Measurements from ENCODE around the gene ATXN7L1. TPM values are rescaled to one million over a fixed set of nuclear protein-coding genes. Genes with fewer than 3 reads are reported as not detected.
"Not testable (repeated sequence)": the region's sequence is repeated elsewhere in the genome, so short reads cannot be mapped to it uniquely, and the experiment has no call there.

Gene ATXN7L1
- total RNA-seq, 2 experiments from 2014 or later = 11.2 to 16.9 TPM

- no peaks in the 10 kb centered on the region for H3K9me3 Mint-ChIP-seq (ENCODE audit: low read depth)
- H3K4me3 Mint-ChIP-seq = no peak overlapping the region
- peaks cover 5% of the 10 kb centered on the region for H3K36me3 Mint-ChIP-seq (ENCODE audit: low read depth)
- peaks cover 27% of the 10 kb centered on the region for H3K4me1 Mint-ChIP-seq
- H3K27ac Mint-ChIP-seq = no peak overlapping the region
- ATAC-seq (peak; percentile 89), DNase-seq (peak; percentile 73)
- ChIA-PET CTCF (interaction anchor here (0.6 to 1.1 kb wide), 4 partner anchors 85 to 128 kb away, joined by 3 to 4 read pairs (median 3); no protein-coding TSS in a partner anchor), POLR2A (no interaction called here)
- intact Hi-C loops (cut with DNase I, micrococcal nuclease) = loop anchor here (1.0 to 5.0 kb wide), 4 partner anchors 37 to 81 kb away; no protein-coding TSS in a partner anchor
- H3K27me3 Mint-ChIP-seq = peaks cover 3% of the 10 kb centered on the region
These were observed 14.0 kb upstream of the ATXN7L1 start for GRCh38 chr7:105890290-105890997.

GRCh38 chr7:105887569-105888189 is 11.3 kb upstream of the ATXN7L1 start:
- ChIA-PET CTCF (interaction anchor here (0.6 to 4.9 kb wide), 4 partner anchors 10 to 214 kb away, joined by 3 to 29 read pairs (median 3); partner anchors contain the start of gene ATXN7L1), POLR2A (no interaction called here)
- Mint-ChIP-seq H3K36me3 (ENCODE audit: low read depth) (no peaks in the 10 kb centered on the region), H3K27me3 (no peaks in the 10 kb centered on the region), H3K4me1 (peaks cover 34% of the 10 kb centered on the region), H3K27ac (no peak overlapping the region), H3K4me3 (no peak overlapping the region), H3K9me3 (ENCODE audit: low read depth) (no peaks in the 10 kb centered on the region)
- intact Hi-C loops (cut with DNase I, micrococcal nuclease) = no loop called here
- peak; percentile 25 for DNase-seq
- no peak for ATAC-seq

DNA sequence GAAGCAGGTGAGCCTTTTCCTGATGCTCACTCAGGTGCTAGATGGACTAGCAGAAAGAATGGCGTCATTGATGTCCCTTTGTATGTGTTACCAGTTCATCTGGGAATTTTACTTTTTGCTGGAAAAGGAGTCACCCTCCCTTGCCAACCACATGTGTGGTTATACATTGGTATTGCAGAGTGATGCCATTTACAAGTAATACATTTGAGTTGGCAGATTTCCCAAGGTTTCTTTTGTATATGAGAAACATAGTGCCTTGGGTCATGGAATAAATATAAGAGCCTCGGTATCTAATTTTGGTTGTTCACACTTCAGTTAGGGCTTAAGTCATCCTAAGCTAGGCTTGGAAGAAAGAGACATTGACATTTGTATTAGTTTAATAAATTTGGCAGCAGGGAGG is 10.4 kb upstream of the ATXN7L1 start:
- DNase-seq (no peak), ATAC-seq (no peak)
- CTCF ChIA-PET = interaction anchor here (0.6 to 4.9 kb wide), 2 partner anchors 9 to 598 kb away, joined by 3 to 29 read pairs; partner anchors contain the start of gene ATXN7L1
- Mint-ChIP-seq H3K4me3 (no peak overlapping the region), H3K27me3 (no peaks in the 10 kb centered on the region), H3K9me3 (ENCODE audit: low read depth) (no peaks in the 10 kb centered on the region), H3K4me1 (peaks cover 34% of the 10 kb centered on the region), H3K36me3 (ENCODE audit: low read depth) (no peaks in the 10 kb centered on the region), H3K27ac (no peak overlapping the region)
- POLR2A ChIA-PET = no interaction called here
- intact Hi-C loops (cut with DNase I, micrococcal nuclease) = no loop called here

- intact Hi-C loops (cut with DNase I, micrococcal nuclease) = no loop called here
- peaks cover 28% of the 10 kb centered on the region for H3K4me1 Mint-ChIP-seq
- H3K4me3 Mint-ChIP-seq = no peak overlapping the region
- ChIA-PET CTCF (interaction anchor here (0.6 to 4.9 kb wide), 4 partner anchors 8 to 57 kb away, joined by 3 to 29 read pairs (median 4); partner anchors contain the start of gene ATXN7L1), POLR2A (no interaction called here)
- ATAC-seq = no peak
- no peak overlapping the region for H3K27ac Mint-ChIP-seq
- no peaks in the 10 kb centered on the region for H3K36me3 Mint-ChIP-seq (ENCODE audit: low read depth)
- no peaks in the 10 kb centered on the region for H3K27me3 Mint-ChIP-seq
- DNase-seq = peak; percentile 21
- no peaks in the 10 kb centered on the region for H3K9me3 Mint-ChIP-seq (ENCODE audit: low read depth)
These were observed 9.2 kb upstream of the ATXN7L1 start for GRCh38 chr7:105885387-105886111.

GRCh38 chr7:105883179-105883578 is 6.8 kb upstream of the ATXN7L1 start:
- CTCF ChIA-PET = interaction anchor here (0.8 to 1.2 kb wide), 2 partner anchors 106 to 227 kb away, joined by 3 read pairs; no protein-coding TSS in a partner anchor
- H3K9me3 Mint-ChIP-seq (ENCODE audit: low read depth); H3K4me3 Mint-ChIP-seq; H3K36me3 Mint-ChIP-seq (ENCODE audit: low read depth); H3K27me3 Mint-ChIP-seq; DNase-seq; H3K27ac Mint-ChIP-seq; ATAC-seq; POLR2A ChIA-PET; intact Hi-C loops (cut with DNase I, micrococcal nuclease): not testable (repeated sequence)
- peaks cover 38% of the 10 kb centered on the region for H3K4me1 Mint-ChIP-seq

DNA sequence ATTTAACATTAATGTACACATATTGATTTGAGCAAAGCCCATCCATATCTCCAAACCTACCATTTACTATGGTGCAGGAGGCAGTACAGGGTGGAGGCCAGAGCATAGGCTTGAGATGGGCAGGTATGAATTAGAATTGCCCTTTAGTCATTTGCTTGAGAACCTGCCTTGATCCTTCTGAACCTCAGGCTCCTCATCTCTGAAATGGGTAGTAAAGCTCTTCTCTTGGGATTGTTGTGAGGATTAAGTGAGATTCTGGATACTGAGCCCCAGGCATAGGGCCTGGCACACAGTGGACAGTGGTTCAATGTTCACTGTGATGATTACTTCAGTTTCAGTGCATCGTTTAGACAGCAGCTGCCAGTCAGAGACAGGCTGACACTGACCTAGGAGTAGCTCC is 5.0 kb upstream of the ATXN7L1 start:
- Mint-ChIP-seq H3K36me3 (ENCODE audit: low read depth) (no peaks in the 10 kb centered on the region), H3K9me3 (ENCODE audit: low read depth) (no peaks in the 10 kb centered on the region), H3K4me3 (no peak overlapping the region), H3K27me3 (peaks cover 3% of the 10 kb centered on the region), H3K4me1 (peaks cover 46% of the 10 kb centered on the region), H3K27ac (no peak overlapping the region)
- POLR2A ChIA-PET = no interaction called here
- intact Hi-C loops (cut with DNase I, micrococcal nuclease) = no loop called here
- DNase-seq (no peak), ATAC-seq (no peak)
- CTCF ChIA-PET = interaction anchor here (0.6 to 1.3 kb wide), 4 partner anchors 18 to 204 kb away, joined by 3 to 4 read pairs (median 3); no protein-coding TSS in a partner anchor

DNA sequence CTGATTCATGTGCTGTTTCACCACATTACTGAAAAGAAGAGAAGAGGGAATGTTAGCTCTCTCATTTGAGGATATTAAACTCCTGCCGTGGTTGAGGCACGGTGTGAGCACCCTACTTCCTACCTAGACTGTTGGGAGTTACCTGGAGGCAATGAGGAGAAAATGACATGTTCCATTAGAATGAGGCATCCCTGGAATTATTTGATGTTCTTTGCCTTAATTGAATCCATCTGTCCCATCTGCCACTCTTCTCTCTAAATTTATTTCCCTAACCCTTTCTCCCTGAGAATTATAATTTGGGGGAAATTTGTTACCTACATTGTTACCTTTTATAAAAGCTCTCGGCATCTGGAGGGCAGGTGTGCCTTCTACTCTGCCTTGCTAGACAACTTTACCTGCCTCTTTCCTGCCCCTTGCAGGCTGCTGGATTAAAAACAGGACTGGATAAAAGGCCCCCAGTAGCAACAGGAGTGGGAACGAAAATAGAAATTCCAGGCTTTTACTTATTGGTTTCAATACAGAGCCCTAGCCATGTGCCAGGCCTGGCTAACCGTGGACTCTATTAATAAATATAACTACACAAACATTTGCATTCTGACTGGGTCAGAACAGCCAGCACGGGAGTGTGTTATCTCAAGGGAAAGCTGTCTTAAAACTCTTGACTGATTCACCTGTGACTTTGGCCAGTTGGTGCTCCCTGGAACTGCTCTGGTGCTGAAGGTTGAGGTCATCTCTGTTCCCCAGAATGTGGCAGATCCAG is 4.4 kb upstream of the ATXN7L1 start:
- H3K4me1 Mint-ChIP-seq = peaks cover 48% of the 10 kb centered on the region
- ChIA-PET CTCF (interaction anchor here (0.6 to 1.7 kb wide), 6 partner anchors 17 to 224 kb away, joined by 3 to 4 read pairs (median 3); no protein-coding TSS in a partner anchor), POLR2A (no interaction called here)
- peaks cover 3% of the 10 kb centered on the region for H3K27me3 Mint-ChIP-seq
- no peak for ATAC-seq
- H3K4me3 Mint-ChIP-seq = no peak overlapping the region
- no peak overlapping the region for H3K27ac Mint-ChIP-seq
- no peaks in the 10 kb centered on the region for H3K36me3 Mint-ChIP-seq (ENCODE audit: low read depth)
- DNase-seq = no peak
- no peaks in the 10 kb centered on the region for H3K9me3 Mint-ChIP-seq (ENCODE audit: low read depth)
- intact Hi-C loops (cut with DNase I, micrococcal nuclease) = no loop called here

GRCh38 chr7:105879782-105880181 is 3.4 kb upstream of the ATXN7L1 start:
- POLR2A ChIA-PET = no interaction called here

GRCh38 chr7:105878746-105879605 is 2.6 kb upstream of the ATXN7L1 start:
- ATAC-seq = peak; percentile 11
- peaks cover 3% of the 10 kb centered on the region for H3K27me3 Mint-ChIP-seq
- no peak for DNase-seq
- H3K9me3 Mint-ChIP-seq (ENCODE audit: low read depth) = no peaks in the 10 kb centered on the region
- ChIA-PET POLR2A (interaction anchor here (0.6 kb wide), 2 partner anchors 31 to 164 kb away, joined by 4 to 5 read pairs; no protein-coding TSS in a partner anchor), CTCF (interaction anchor here (0.7 to 2.7 kb wide), 12 partner anchors 8 to 207 kb away, joined by 3 to 29 read pairs (median 5); no protein-coding TSS in a partner anchor)
- no peak overlapping the region for H3K27ac Mint-ChIP-seq
- H3K36me3 Mint-ChIP-seq (ENCODE audit: low read depth) = no peaks in the 10 kb centered on the region
- peaks cover 55% of the 10 kb centered on the region for H3K4me1 Mint-ChIP-seq
- intact Hi-C loops (cut with DNase I, micrococcal nuclease) = loop anchor here (5.0 kb wide), 5 partner anchors 48 to 227 kb away; no protein-coding TSS in a partner anchor
- no peak overlapping the region for H3K4me3 Mint-ChIP-seq

More at GRCh38 chr7:105879782-105880181, 3.4 kb upstream of the ATXN7L1 start:
- no peak overlapping the region for H3K27ac Mint-ChIP-seq
- H3K4me3 Mint-ChIP-seq = no peak overlapping the region
- ATAC-seq (no peak), DNase-seq (no peak)
- CTCF ChIA-PET = interaction anchor here (0.7 to 1.7 kb wide), 6 partner anchors 29 to 208 kb away, joined by 3 to 6 read pairs (median 3); no protein-coding TSS in a partner anchor
- no peaks in the 10 kb centered on the region for H3K9me3 Mint-ChIP-seq (ENCODE audit: low read depth)
- peaks cover 49% of the 10 kb centered on the region for H3K4me1 Mint-ChIP-seq
- H3K27me3 Mint-ChIP-seq = peaks cover 3% of the 10 kb centered on the region
- intact Hi-C loops (cut with DNase I, micrococcal nuclease) = loop anchor here (5.0 kb wide), 5 partner anchors 48 to 227 kb away; no protein-coding TSS in a partner anchor
- H3K36me3 Mint-ChIP-seq (ENCODE audit: low read depth) = no peaks in the 10 kb centered on the region

DNA sequence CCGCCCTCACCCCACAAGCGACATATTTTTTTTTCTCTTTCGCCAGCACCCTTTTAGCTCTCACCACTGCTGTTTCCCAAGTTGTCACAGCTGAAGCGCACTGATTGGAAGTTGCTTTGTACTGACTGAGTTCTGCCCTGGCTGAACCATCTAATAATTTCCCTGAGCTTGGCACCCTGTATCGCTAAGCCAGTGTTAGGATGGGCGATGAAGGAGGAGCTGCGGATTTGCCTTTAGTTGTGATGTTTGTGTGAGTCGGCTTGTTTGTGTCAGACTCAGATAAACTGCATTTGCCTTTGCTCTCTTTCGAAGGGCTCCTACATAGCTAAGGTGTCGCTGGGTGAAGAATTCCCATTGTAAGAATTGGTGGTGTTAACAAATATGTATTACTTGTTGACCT is 1.3 kb upstream of the ATXN7L1 start:
- ATAC-seq (no peak), DNase-seq (no peak)
- peaks cover 3% of the 10 kb centered on the region for H3K36me3 Mint-ChIP-seq (ENCODE audit: low read depth)
- H3K9me3 Mint-ChIP-seq (ENCODE audit: low read depth) = no peaks in the 10 kb centered on the region
- H3K4me1 Mint-ChIP-seq = peaks cover 60% of the 10 kb centered on the region
- H3K4me3 Mint-ChIP-seq = peak overlapping the region; percentile 74
- ChIA-PET POLR2A (interaction anchor here (0.5 kb wide), 1 partner anchor 585 kb away, joined by 7 read pairs; no protein-coding TSS in a partner anchor), CTCF (interaction anchor here (0.6 to 2.7 kb wide), 20 partner anchors 10 to 397 kb away, joined by 3 to 29 read pairs (median 4); no protein-coding TSS in a partner anchor)
- intact Hi-C loops (cut with DNase I, micrococcal nuclease) = loop anchor here (2.0 to 5.0 kb wide), 8 partner anchors 50 to 225 kb away; no protein-coding TSS in a partner anchor
- H3K27ac Mint-ChIP-seq = no peak overlapping the region
- peaks cover 3% of the 10 kb centered on the region for H3K27me3 Mint-ChIP-seq

Data from activated CD4-positive, alpha-beta T cell treated with anti-CD3 and anti-CD28 coated beads for 36 hours (primary cell).